Stimulated activated CD4-positive, alpha-beta T cell treated with anti-CD3 and anti-CD28 coated beads, Interleukin-1b, Interleukin-23, amount 100 ng/mL, for 24 hours (primary cell): ENCODE measurements around the gene RAB6B.

Source experiments
- DNase-seq, 4 experiments: peaks; one replicate each; pipeline ENCODE4 v3.0.0-alpha.2; 2020; ENCODE audit warnings: low read depth in 4 of 4, low spot score in 1 of 4

Gene RAB6B

GRCh38 chr3:133775835-133776234 is 119.8 kb downstream of the RAB6B start:
- no peak for DNase-seq

- no peak for DNase-seq
These were observed 120.4 kb downstream of the RAB6B start for GRCh38 chr3:133775309-133775708.
